ENCODE measurements around the gene MLLT11.
"Not testable (repeated sequence)": the region's sequence is repeated elsewhere in the genome, so short reads cannot be mapped to it uniquely, and the experiment has no call there.

MLLT11 gene

GRCh38 chr1:151056149-151056548 is 4.0 kb upstream of the MLLT11 start:
- DNase-seq (ENCODE audit: low read depth in 2 of 2), result no peak

GRCh38 chr1:151058692-151059091 is 1.5 kb upstream of the MLLT11 start:
- no peak for DNase-seq (ENCODE audit: low read depth in 2 of 2)

GRCh38 chr1:151059109-151060006 is 839 bp upstream of the MLLT11 start, which contains the start of gene CDC42SE1:
CDC42SE1 (minus strand) TSS chr1:151059622; CDS start chr1:151055730, 3,892 bp downstream.
- peak in 1 of 2 experiments; percentile 34 for DNase-seq (ENCODE audit: low read depth in 2 of 2)

GRCh38 chr1:151060657-151061421 is 642 bp downstream of the MLLT11 start:
- no peak for DNase-seq (ENCODE audit: low read depth in 2 of 2)

- no peak for DNase-seq (ENCODE audit: low read depth in 2 of 2)
Measured at GRCh38 chr1:151061704-151062103, 1.5 kb downstream of the MLLT11 start.

- peak; percentile 44 to 50 for DNase-seq (ENCODE audit: low read depth in 2 of 2)
Measured at GRCh38 chr1:151062741-151063371, 2.7 kb downstream of the MLLT11 start.

GRCh38 chr1:151065089-151065645 is 5.0 kb downstream of the MLLT11 start:
- no peak for DNase-seq (ENCODE audit: low read depth in 2 of 2)

- DNase-seq (ENCODE audit: low read depth in 2 of 2), result no peak
Measured at GRCh38 chr1:151067185-151067584, 7.0 kb downstream of the MLLT11 start.

- no peak for DNase-seq (ENCODE audit: low read depth in 2 of 2)
Measured at GRCh38 chr1:151069103-151069486, 8.9 kb downstream of the MLLT11 start.

GRCh38 chr1:151070474-151071276 is 10.5 kb downstream of the MLLT11 start, which contains the start of gene GABPB2:
GABPB2 (plus strand) TSS chr1:151070761; CDS start chr1:151088190, 17,429 bp downstream.
- peak; percentile 90 to 93 for DNase-seq (ENCODE audit: low read depth in 2 of 2)

GRCh38 chr1:151072224-151072623 is 12.0 kb downstream of the MLLT11 start:
- no peak for DNase-seq (ENCODE audit: low read depth in 2 of 2)

- DNase-seq (ENCODE audit: low read depth in 2 of 2), result no peak
Measured at GRCh38 chr1:151085953-151086559, 25.9 kb downstream of the MLLT11 start.

- DNase-seq (ENCODE audit: low read depth in 2 of 2), result not testable (repeated sequence)
Measured at GRCh38 chr1:151097426-151097825, 37.2 kb downstream of the MLLT11 start.

- no peak for DNase-seq (ENCODE audit: low read depth in 2 of 2)
Measured at GRCh38 chr1:151098126-151098525, 37.9 kb downstream of the MLLT11 start.

GRCh38 chr1:151104630-151105029 is 44.4 kb downstream of the MLLT11 start:
- no peak for DNase-seq (ENCODE audit: low read depth in 2 of 2)

- no peak for DNase-seq (ENCODE audit: low read depth in 2 of 2)
Measured at GRCh38 chr1:151106894-151107293, 46.7 kb downstream of the MLLT11 start.

GRCh38 chr1:151108331-151108730 is 48.1 kb downstream of the MLLT11 start:
- DNase-seq (ENCODE audit: low read depth in 2 of 2), result no peak

GRCh38 chr1:151113877-151114276 is 53.7 kb downstream of the MLLT11 start:
- DNase-seq (ENCODE audit: low read depth in 2 of 2), result no peak

Measured in fibroblast of skin of left biceps (primary cell).